GM12865 (cell line): ENCODE results near the gene PLK5.
A peak's percentile ranks its signal among the peaks of the same experiment; 100 is the strongest.

Experiments used
- DNase-seq: peaks from one replicate; pipeline ENCODE4 v3.0.0; 2010; ENCODE audit warnings: low read depth
- H3K4me3 ChIP-seq: 2 replicates; pipeline ENCODE4 v1.5.1; 2011; ENCODE audit warnings: mild to moderate bottlenecking, low read depth, low read length, control low read depth
- TF ChIP-seq, protein P1 (sequence below): IDR thresholded peaks from 2 replicates; pipeline ENCODE4 v1.5.1; 2011; ENCODE audit warnings: low read length, control low read depth, low read depth, inconsistent platforms; ENCODE audit not compliant: insufficient read depth; ENCODE audit errors: missing control alignments

The PLK5 gene

DNA sequence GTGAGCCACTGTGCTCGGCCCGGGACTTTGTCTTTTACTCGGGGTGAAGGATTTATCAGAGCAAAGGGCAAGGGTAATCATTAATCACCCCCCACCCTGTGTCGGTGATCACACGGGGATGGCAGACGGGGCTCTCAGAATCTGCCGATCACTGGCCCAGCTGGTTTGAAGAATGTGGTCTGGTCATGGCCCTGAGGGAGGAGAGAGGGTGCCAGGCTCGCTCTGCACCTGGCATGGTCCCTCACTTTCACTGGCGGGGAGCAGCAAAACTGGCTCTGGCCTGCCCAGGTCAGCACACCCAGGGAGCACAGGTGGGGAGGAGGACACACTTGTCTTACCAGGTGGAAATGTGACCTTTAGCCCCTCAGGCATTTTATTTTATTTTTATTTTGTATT, 22.7 kb upstream of the PLK5 start:
- no peak for DNase-seq
- TF ChIP-seq, protein P1, sequence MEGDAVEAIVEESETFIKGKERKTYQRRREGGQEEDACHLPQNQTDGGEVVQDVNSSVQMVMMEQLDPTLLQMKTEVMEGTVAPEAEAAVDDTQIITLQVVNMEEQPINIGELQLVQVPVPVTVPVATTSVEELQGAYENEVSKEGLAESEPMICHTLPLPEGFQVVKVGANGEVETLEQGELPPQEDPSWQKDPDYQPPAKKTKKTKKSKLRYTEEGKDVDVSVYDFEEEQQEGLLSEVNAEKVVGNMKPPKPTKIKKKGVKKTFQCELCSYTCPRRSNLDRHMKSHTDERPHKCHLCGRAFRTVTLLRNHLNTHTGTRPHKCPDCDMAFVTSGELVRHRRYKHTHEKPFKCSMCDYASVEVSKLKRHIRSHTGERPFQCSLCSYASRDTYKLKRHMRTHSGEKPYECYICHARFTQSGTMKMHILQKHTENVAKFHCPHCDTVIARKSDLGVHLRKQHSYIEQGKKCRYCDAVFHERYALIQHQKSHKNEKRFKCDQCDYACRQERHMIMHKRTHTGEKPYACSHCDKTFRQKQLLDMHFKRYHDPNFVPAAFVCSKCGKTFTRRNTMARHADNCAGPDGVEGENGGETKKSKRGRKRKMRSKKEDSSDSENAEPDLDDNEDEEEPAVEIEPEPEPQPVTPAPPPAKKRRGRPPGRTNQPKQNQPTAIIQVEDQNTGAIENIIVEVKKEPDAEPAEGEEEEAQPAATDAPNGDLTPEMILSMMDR: no peak
- no peak overlapping the region for H3K4me3 ChIP-seq

DNA sequence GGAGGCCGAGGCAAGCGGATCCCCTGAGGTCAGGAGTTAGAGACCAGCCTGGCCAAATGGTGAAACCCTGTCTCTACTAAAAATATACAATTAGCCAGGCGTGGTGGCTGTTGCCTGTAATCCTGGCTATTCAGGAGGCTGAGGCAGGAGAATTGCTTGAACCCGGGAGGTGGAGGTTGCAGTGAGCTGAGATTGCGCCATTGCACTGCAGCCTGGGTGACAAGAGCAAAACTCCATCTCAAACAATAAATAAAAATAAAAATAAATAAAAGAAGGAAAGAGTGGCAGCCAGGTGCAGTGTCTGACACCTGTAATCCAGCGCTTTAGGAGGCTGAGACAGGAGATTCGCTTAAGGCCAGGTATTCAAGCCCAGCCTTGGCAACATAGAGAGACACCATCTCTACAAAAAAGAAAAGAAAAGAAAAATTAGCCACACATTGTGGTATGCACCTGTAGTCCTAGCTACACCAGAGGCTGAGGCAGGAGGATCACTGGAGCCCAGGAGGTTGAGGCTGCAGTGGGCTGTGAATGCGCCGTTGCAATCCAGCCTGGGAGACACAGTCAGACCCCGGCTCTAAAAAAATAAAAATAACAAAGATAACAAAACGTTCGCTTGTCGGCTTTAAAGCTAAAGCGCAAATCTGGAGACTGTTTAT, 21.3 kb upstream of the PLK5 start:
- H3K4me3 ChIP-seq: no peak overlapping the region
- TF ChIP-seq, protein P1: no peak
- no peak for DNase-seq

DNA sequence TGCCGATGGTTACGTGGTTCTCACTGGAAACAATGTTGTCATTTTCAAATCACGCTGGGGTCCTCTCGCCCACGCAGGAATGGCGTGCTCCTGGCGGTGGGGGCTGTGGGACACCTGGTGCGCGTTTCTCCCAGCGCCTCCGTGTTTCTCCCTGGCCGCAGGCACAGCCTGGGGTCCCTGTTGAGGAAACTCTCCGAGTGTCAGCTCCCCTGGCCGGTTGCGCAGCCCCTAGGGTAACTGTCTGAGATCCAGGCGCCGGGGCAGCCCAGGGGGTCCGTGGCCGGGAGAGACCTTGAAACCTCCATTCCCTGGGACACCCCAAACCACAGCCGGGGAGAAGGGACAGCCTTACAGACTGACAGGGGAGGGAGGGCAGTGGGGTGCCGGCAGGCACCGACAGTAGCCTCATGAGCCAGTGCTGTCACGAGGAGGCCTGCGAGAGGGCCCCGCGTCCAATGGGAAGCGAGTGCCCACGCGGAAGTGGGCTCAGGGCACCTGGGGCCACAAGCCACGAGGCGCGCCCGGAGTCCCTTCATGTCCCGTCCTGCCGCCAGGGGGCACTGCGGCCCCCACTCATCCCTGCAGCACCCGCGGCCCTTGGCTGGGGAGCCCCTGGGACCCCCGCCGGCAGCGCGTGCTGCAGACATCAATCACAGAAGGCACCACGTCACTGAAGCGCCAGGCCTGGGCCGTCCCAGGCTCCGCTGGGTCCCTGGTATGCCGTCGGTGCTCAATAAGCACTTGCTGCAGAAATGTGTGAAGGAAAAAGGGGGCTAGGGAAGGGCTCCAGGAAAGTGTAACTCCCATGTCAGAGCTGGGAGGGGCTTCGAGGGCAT, 20.6 kb upstream of the PLK5 start:
- TF ChIP-seq, protein P1: peak; percentile 74
- DNase-seq: peak; percentile 53
- no peak overlapping the region for H3K4me3 ChIP-seq

DNA sequence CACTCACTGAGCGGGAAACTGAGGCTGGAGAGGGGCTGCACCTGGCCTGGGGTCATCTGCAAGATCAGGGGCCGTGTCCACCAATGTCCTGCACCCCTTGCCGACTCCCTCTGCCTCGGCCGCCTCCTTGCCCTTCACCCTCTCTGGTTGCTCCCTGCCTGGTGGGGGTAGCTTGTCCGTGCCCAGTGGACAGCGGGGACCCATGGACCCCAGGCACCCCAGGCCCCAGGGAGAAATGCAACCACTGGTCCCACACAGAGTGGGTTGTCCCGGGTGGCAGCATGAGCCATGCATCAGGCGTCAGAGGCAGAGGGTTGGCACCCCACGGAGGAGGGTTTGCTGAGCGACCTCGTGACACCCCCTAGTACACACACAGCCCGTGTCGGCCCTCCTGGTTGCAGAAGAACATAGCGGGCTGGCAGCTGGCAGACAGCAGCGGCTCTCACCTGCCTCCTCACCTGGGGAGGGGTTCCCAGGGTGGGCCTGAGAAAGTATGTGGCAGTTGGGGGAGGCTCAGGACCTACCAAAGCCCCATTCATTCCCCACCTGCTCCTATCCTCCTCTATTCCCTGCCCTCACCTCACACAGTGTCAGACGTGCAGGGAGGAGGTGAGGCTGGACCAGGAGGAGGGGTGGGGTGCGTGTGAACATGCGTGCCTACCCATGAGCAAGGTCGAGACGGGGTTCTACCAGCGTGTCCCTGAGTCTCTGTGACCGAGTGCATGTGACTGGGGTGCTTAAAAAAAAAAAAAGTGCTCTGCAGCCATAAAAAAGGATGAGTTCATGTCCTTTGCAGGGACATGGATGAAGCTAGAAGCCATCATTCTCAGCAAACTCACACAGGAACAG, 19.7 kb upstream of the PLK5 start:
- TF ChIP-seq, protein P1: no peak
- no peak for DNase-seq
- no peak overlapping the region for H3K4me3 ChIP-seq

DNA sequence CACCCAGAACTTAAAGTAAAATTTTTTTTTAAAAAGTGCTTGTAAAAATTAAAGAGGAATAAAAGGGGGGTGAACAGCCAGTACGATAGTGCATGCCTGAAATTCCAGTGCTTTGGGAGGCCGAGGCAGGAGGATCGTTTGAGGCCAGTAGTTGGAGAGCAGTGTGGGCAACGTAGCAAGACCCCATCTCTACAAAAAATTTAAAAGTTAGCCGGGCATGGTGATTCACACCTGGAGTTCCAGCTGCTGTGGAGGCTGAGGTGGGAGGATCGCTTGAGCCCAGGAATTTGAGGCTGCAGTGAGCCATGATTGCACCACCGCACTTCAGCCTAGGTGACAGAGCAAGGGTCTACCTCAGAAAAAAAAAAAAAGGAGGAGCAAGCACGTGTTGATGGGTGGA, 18.9 kb upstream of the PLK5 start:
- DNase-seq: no peak
- TF ChIP-seq, protein P1: no peak
- H3K4me3 ChIP-seq: no peak overlapping the region

DNA sequence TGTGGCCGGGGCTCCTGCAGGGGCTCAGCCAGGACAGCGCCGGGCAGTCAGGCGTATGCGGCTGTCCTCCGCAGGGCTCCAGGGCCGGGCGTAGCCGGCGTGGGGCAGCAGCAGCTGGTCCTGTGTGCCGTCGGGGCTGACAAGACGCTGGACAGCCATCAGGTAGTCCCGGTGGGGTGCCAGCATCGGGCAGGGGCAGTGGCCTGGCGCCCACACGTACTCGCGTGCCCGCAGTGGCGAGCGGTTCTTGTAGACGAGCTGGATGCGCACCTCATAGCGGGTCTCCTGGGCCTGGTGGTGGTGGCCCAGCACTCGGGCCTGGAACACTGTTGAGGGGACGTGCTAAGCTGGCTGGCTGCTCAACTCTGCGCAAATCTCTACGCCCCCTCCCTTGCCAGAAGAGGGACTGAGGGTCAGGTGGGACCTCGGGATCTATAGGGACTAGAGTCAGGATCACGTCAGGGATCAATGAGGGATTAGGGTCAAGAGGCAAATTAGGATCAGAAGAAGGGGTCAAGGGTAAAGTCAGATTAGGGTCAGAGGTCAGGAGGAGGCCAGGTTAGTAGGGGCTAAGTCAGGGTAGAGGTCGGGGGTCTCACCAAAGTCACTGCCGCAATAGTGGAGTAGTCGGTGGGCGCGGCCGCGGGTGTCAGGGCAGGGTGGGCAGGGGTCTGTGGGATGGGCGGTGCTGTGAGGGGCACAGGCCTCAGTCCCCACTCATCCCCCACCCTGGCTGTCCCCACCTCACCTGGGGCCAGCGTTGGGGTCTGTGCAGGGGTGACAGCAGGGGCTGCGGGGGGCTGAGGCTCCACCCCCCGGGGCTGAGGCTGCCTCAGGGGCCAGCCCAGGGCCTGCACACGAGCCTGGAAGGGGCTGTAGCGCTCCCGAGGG, 17.6 kb upstream of the PLK5 start:
- DNase-seq: no peak
- H3K4me3 ChIP-seq: no peak overlapping the region
- TF ChIP-seq, protein P1: no peak
